HUES6 (cell line): ENCODE measurements around the gene PPP1R12C.

ENCODE experiments used
- H3K27ac ChIP-seq: 2 replicates; pipeline ENCODE4 v1.7.0; 2013; ENCODE audit warnings: low read depth, mild to moderate bottlenecking, low read length, inconsistent platforms
- H3K27me3 ChIP-seq: 2 replicates; pipeline ENCODE4 v1.6.1; 2013; ENCODE audit warnings: low read length; ENCODE audit not compliant: control insufficient read depth, insufficient read depth
- H3K36me3 ChIP-seq: 2 replicates; pipeline ENCODE4 v1.6.1; 2013; ENCODE audit warnings: low read length; ENCODE audit not compliant: control insufficient read depth, insufficient read depth
- H3K4me1 ChIP-seq: 2 replicates; pipeline ENCODE4 v1.6.1; 2013; ENCODE audit warnings: low read length; ENCODE audit not compliant: control insufficient read depth, insufficient read depth
- H3K4me3 ChIP-seq: 2 replicates; pipeline ENCODE4 v1.5.1; 2013; ENCODE audit warnings: low read depth, low read length
- H3K9ac ChIP-seq: one replicate; pipeline ENCODE4 v1.6.1; 2013; ENCODE audit warnings: mild to moderate bottlenecking, low read length
- H3K9me3 ChIP-seq: 2 replicates; pipeline ENCODE4 v1.6.1; 2013; ENCODE audit warnings: low read depth, low read length; ENCODE audit not compliant: control insufficient read depth, insufficient read depth

The PPP1R12C gene

GRCh38 chr19:55095260-55096060 is 22.0 kb downstream of the PPP1R12C start:
- Histone ChIP-seq H3K27ac (no peak overlapping the region), H3K9ac (no peak overlapping the region), H3K4me3 (no peak overlapping the region), H3K9me3 (no peaks in the 10 kb centered on the region), H3K36me3 (peaks cover 8% of the 10 kb centered on the region), H3K27me3 (no peaks in the 10 kb centered on the region), H3K4me1 (peaks cover 29% of the 10 kb centered on the region)

DNA sequence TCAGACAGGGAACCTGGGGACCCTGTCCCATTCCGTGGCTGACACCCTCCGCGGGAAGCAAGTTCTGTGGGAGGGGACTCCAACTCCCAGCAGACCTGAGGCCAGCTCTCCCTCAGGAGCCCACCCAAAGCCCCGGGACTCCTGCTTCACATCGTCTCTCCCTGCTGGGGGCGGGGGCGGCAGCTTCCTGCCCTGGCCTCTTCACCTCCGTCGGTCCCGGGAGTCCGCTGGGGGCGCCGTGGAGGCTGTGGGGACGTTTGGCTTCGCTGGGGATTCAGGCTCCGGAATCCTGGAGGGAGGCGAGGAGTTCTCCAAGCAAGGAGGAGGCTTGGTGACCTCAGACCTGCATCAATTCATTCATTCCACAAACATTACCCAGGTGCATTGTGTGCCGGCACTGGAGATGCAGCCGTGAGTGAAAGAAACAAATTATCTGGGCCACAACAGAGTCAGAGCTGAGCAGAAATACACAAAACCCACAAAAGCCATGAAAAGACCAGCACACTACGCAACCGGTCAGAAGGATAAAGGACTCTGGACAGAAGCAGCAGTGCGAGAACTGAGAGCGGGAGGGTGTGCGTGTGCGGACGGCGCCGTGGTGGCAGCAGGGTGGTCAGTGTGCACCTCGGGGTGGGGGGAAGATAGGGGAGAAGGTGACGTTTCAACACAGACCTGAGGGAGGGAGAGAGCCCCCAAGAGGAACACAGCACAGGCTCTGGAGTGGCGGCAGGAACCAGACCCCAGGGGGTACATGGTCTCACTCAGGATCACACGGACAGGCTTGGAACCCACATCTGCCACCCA is 22.8 kb downstream of the PPP1R12C start:
- H3K9ac ChIP-seq = no peak overlapping the region
- no peaks in the 10 kb centered on the region for H3K9me3 ChIP-seq
- no peak overlapping the region for H3K27ac ChIP-seq
- peaks cover 8% of the 10 kb centered on the region for H3K36me3 ChIP-seq
- no peaks in the 10 kb centered on the region for H3K27me3 ChIP-seq
- peak overlapping the region; percentile 12; the same call in 1 of the 2 replicates for H3K4me3 ChIP-seq
- peaks cover 29% of the 10 kb centered on the region for H3K4me1 ChIP-seq

- peaks cover 8% of the 10 kb centered on the region for H3K36me3 ChIP-seq
- peaks cover 40% of the 10 kb centered on the region for H3K4me1 ChIP-seq
- no peak overlapping the region for H3K9ac ChIP-seq
- H3K27ac ChIP-seq = no peak overlapping the region
- H3K27me3 ChIP-seq = no peaks in the 10 kb centered on the region
- H3K4me3 ChIP-seq = peak overlapping the region; percentile 63
- no peaks in the 10 kb centered on the region for H3K9me3 ChIP-seq
Measured at GRCh38 chr19:55092423-55093318, 24.8 kb downstream of the PPP1R12C start.

DNA sequence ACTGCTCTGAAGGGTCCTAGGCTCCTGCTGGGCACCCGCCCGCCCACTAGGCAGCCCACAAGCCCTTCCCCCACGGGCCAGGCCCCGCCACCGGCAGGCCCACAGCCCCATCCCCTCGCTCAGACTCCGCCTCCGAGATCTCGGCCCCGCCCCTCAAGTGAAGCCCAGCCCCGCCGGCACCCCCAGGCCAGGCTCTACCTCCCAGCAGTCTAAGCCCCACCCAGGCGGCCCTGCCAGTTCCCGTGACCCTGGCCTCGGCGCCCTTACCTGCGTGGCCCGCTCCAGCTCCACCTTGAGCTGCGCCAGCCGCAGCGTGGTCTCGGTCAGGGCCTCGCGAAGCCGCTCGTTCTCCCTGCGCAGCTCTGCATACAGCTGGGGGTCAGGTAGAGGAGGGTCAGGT is 25.5 kb downstream of the PPP1R12C start:
- H3K36me3 ChIP-seq = peaks cover 8% of the 10 kb centered on the region
- no peak overlapping the region for H3K27ac ChIP-seq
- H3K4me1 ChIP-seq = peaks cover 45% of the 10 kb centered on the region
- H3K9ac ChIP-seq = no peak overlapping the region
- no peaks in the 10 kb centered on the region for H3K9me3 ChIP-seq
- H3K27me3 ChIP-seq = no peaks in the 10 kb centered on the region
- H3K4me3 ChIP-seq = peak overlapping the region; percentile 63

DNA sequence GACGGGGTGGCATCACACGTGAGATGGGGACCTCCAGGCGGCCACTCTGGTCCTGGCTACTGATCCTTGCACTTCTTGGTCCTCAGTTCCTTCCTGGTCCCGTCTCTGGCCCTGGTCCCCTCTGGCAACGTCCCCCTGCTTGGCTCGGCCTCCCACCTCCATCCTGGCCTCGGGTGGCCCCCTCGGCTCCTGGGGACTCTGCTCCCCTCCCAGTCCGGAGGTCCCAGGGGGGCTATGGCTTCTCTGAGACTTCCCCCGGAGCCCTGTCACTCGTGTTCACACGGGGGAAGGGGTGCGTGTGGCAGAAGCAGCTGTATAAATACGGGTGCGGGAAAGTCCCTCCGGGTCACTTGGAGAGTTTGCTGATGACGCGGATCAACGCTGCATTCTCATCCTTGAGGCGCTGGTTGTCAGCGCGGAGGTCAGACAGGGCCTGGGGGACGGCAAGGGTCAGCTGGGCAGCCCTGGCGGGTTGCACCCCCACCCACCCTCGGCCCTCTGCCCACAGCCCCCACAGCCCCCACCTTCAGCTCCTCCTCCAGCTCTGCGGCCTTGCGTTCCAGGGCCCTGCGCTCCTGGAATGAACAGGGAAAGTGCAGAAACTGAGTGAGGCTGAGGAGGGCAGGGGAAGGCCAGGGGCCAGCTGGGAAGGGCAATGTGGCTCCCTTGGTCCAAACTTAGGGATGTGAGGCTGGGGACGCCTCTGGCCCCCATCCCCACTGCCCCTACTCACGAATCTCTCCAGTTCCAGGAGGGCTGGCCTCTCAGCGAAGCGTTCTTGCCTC is 26.1 kb downstream of the PPP1R12C start:
- peaks cover 43% of the 10 kb centered on the region for H3K4me1 ChIP-seq
- H3K27ac ChIP-seq = no peak overlapping the region

DNA sequence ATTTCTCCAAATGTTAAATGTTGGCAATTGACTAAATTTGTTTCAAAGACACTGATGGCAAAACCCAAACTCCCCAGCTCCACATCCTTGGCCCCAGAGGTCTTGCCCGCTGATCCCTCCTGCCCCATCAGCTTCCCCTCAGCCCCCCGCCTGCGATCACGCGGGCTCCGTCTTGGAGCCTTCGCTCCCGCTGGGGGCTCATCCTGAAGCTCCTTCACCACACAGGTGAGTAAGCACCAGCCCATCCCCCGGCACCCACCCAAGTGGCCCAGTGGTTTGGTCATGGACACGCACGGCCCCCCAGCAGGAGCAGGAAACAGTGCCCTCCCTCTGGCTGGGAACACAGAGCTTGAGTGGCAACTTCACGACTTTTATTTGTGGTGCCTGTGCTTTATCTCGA is 26.9 kb downstream of the PPP1R12C start:
- Histone ChIP-seq H3K27me3 (peaks cover 8% of the 10 kb centered on the region), H3K9me3 (no peaks in the 10 kb centered on the region), H3K36me3 (peaks cover 8% of the 10 kb centered on the region), H3K4me1 (peaks cover 43% of the 10 kb centered on the region), H3K27ac (no peak overlapping the region), H3K4me3 (no peak overlapping the region), H3K9ac (no peak overlapping the region)

More for the DNA sequence above, 26.1 kb downstream of the PPP1R12C start:
- H3K27me3 ChIP-seq = peaks cover under 1% of the 10 kb centered on the region; the same call in 1 of the 2 replicates
- peaks cover 8% of the 10 kb centered on the region for H3K36me3 ChIP-seq
- H3K4me3 ChIP-seq = peak overlapping the region; percentile 16; the same call in 1 of the 2 replicates
- no peak overlapping the region for H3K9ac ChIP-seq
- H3K9me3 ChIP-seq = no peaks in the 10 kb centered on the region

DNA sequence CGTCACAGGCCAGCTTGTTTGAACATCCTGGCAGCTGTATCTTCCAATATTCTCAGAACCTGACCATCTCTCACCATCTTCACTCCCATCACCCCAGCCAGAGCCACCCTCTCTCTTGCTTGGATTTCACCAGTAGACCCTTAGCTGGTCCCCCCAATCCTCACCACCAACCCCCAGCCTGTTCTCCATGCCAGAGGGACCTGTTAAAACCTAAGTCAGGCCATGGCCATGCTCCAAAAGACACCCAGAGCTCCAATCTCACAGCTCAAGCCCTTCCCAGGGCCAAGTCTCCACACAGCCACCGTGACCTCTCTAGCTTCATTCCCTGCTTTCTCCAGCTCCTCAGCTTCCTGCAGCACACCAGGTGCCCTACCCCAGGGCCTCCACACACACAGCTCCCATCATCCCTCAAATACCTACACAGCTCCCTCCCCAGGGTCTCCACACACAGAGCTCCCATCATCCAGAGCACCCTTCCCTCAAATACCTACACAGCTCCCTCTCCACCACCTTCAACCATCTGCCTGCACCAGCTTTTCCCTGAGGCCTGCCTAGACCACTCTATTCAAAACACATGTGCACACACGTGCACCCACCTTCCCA is 28.0 kb downstream of the PPP1R12C start:
- Histone ChIP-seq H3K4me3 (no peak overlapping the region), H3K27ac (no peak overlapping the region), H3K27me3 (peaks cover 19% of the 10 kb centered on the region), H3K9me3 (no peaks in the 10 kb centered on the region), H3K36me3 (peaks cover 8% of the 10 kb centered on the region), H3K4me1 (peaks cover 34% of the 10 kb centered on the region), H3K9ac (no peak overlapping the region)

DNA sequence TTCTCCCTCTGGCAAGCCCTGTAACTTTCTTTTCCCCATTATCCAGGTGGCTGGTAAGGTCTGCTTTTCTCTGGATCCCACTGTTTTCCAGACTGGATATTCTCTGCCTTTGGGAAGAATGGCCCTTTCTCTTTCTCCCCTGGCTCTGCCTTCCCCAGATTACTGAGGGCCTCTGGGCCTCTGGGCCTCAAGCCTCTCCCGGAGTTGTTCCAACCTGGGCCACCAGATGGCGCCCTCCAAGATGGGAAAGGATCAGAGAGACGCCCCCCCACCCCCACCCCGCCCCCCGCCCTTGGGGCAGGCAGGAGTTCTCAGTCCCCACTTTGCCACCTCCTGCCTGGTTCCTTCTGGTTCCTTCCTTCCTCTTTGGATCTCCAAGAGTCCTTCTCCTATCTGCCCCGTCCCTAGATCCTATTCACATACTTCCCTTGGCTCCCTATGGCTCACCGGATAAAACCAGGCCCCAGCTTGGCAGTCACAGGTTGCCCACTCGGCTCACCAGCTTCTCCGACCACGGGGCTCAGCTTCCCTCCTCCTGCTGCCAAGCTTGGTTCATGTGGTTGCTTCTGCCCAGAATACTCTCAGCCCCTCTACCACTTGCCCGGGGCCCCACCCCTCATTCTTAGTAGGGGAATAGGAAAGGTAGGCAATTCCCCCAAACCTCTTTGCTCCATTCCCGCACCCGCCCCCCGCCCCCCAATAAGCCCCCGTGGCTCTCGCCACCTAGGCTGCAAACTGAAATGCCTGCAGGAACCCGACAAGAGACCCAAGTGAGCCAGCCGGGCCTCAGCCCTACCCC is 28.7 kb downstream of the PPP1R12C start:
- peaks cover 31% of the 10 kb centered on the region for H3K4me1 ChIP-seq
- no peaks in the 10 kb centered on the region for H3K9me3 ChIP-seq
- H3K9ac ChIP-seq = peak overlapping the region; percentile 32
- no peak overlapping the region; the same call in 1 of the 2 replicates for H3K4me3 ChIP-seq
- peaks cover 8% of the 10 kb centered on the region for H3K36me3 ChIP-seq
- H3K27me3 ChIP-seq = peaks cover 26% of the 10 kb centered on the region
- no peak overlapping the region for H3K27ac ChIP-seq

DNA sequence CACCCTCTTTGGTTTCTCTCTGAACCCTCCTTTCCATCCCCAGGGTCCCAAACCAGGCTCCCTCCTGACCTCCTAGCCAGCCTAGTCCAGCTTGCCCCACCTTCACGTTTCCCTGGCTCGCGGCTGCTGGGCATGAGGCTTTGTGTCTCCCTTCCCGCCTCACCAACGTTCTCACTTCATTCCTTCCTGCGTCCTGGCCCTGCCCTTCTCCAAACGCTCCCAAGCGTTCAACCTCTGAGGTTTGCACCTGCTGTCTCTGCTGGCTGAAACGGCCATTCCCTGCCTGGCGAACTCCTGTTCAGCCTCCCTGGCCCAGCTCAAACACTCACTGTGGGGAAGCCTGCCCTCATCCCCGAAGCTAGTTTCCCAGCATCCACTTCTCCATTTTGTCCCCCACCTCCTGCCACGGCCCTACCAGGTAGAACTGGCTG is 29.4 kb downstream of the PPP1R12C start:
- peak overlapping the region; percentile 65 for H3K4me3 ChIP-seq
- peaks cover 32% of the 10 kb centered on the region for H3K27me3 ChIP-seq
- H3K9me3 ChIP-seq = no peaks in the 10 kb centered on the region
- H3K27ac ChIP-seq = no peak overlapping the region
- peaks cover 8% of the 10 kb centered on the region for H3K36me3 ChIP-seq
- peak overlapping the region; percentile 32 for H3K9ac ChIP-seq
- peaks cover 33% of the 10 kb centered on the region for H3K4me1 ChIP-seq
